Liver (tissue), 9 donors: ENCODE results near the gene RASSF8. TPM values are rescaled to one million over a fixed set of nuclear protein-coding genes. Genes with fewer than 3 reads are reported as not detected.

Experiments used
- DNase-seq: peaks from one replicate; pipeline ENCODE4 v3.0.0-alpha.2; 2017; ENCODE audit warnings: low spot score
- H3K27ac ChIP-seq, 2 donors: one replicate each; pipeline ENCODE4 v1.7.0; 2013; ENCODE audit warnings: inconsistent platforms in 2 of 2, low read length in 2 of 2, control low read depth in 1 of 2, low read depth in 1 of 2, mild to moderate bottlenecking in 1 of 2
- H3K27me3 ChIP-seq, 4 donors: one replicate each; pipeline versions ENCODE4 v1.6.1 to v1.7.0; 2013; ENCODE audit warnings: low read length in 3 of 4, inconsistent platforms in 1 of 4, mild to moderate bottlenecking in 1 of 4, moderate library complexity in 1 of 4; ENCODE audit not compliant: control insufficient read depth in 4 of 4, insufficient read depth in 4 of 4
- H3K36me3 ChIP-seq, 4 donors: one replicate each; pipeline versions ENCODE4 v1.6.1 to v1.7.0; 2013; ENCODE audit warnings: low read length in 3 of 4, mild to moderate bottlenecking in 3 of 4, low read depth in 1 of 4, moderate library complexity in 1 of 4; ENCODE audit not compliant: control insufficient read depth in 4 of 4, insufficient read depth in 3 of 4
- H3K4me1 ChIP-seq, 4 donors: one replicate each; pipeline versions ENCODE4 v1.6.1 to v1.7.0; 2013; ENCODE audit warnings: low read length in 3 of 4, mild to moderate bottlenecking in 3 of 4, moderate library complexity in 1 of 4; ENCODE audit not compliant: control insufficient read depth in 4 of 4, insufficient read depth in 4 of 4
- H3K4me3 ChIP-seq, 3 donors: one replicate each; pipeline versions ENCODE4 v1.6.1 to v1.7.0; 2013; ENCODE audit warnings: low read length in 3 of 3, control low read depth in 1 of 3, low read depth in 1 of 3, mild to moderate bottlenecking in 1 of 3
- H3K9ac ChIP-seq, 2 donors: one replicate each; pipeline ENCODE4 v1.7.0; 2013; ENCODE audit warnings: low read length in 2 of 2, mild to moderate bottlenecking in 2 of 2, moderate library complexity in 2 of 2, control low read depth in 1 of 2, low read depth in 1 of 2
- H3K9me3 ChIP-seq, 4 donors: one replicate each; pipeline versions ENCODE4 v1.6.1 to v1.7.0; 2013; ENCODE audit warnings: low read length in 3 of 4; ENCODE audit not compliant: control insufficient read depth in 4 of 4
- EGR1 ChIP-seq, 2 donors: IDR thresholded peaks; 2 replicates each; pipeline ENCODE4 v1.6.1; 2016 to 2018; ENCODE audit warnings: antibody characterized with exemption in 2 of 2, low read depth in 2 of 2
- FOXA1 ChIP-seq: IDR thresholded peaks from 2 replicates; pipeline ENCODE4 v1.6.1; 2016; ENCODE audit warnings: antibody characterized with exemption
- FOXA2 ChIP-seq: IDR thresholded peaks from 2 replicates; pipeline ENCODE4 v1.6.1; 2016; ENCODE audit warnings: antibody characterized with exemption
- GABPA ChIP-seq, 2 donors: IDR thresholded peaks in 1 of 2; conservative IDR thresholded peaks in 1 of 2; 2 replicates each; pipeline ENCODE4 v1.6.1; 2016; ENCODE audit warnings: antibody characterized with exemption in 2 of 2, mild to moderate bottlenecking in 1 of 2, moderate library complexity in 1 of 2
- HNF4A ChIP-seq, 2 donors: conservative IDR thresholded peaks; 2 replicates each; pipeline ENCODE4 v1.6.1; 2016; ENCODE audit warnings: antibody characterized with exemption in 2 of 2, mild to moderate bottlenecking in 2 of 2
- HNF4G ChIP-seq: IDR thresholded peaks from 2 replicates; pipeline ENCODE4 v1.6.1; 2016; ENCODE audit warnings: antibody characterized with exemption
- JUND ChIP-seq, 2 donors: IDR thresholded peaks; 2 replicates each; pipeline ENCODE4 v1.6.1; 2016; ENCODE audit warnings: antibody characterized with exemption in 2 of 2
- MAX ChIP-seq: IDR thresholded peaks from 2 replicates; pipeline ENCODE4 v1.6.1; 2016; ENCODE audit warnings: antibody characterized with exemption
- NR2F2 ChIP-seq: IDR thresholded peaks from 2 replicates; pipeline ENCODE4 v1.6.1; 2016; ENCODE audit warnings: antibody characterized with exemption
- RAD21 ChIP-seq, 2 donors: IDR thresholded peaks; 2 replicates each; pipeline ENCODE4 v1.6.1; 2016; ENCODE audit warnings: antibody characterized with exemption in 2 of 2, mild to moderate bottlenecking in 2 of 2
- RXRA ChIP-seq, 2 donors: IDR thresholded peaks; 2 replicates each; pipeline ENCODE4 v1.6.1; 2017 to 2018; ENCODE audit warnings: antibody characterized with exemption in 2 of 2, mild to moderate bottlenecking in 1 of 2
- SP1 ChIP-seq: IDR thresholded peaks from 2 replicates; pipeline ENCODE4 v1.6.1; 2018; ENCODE audit warnings: antibody characterized with exemption, mild to moderate bottlenecking
- TAF1 ChIP-seq: conservative IDR thresholded peaks from 2 replicates; pipeline ENCODE4 v1.6.1; 2016; ENCODE audit warnings: antibody characterized with exemption, mild to moderate bottlenecking
- YY1 ChIP-seq: IDR thresholded peaks from 2 replicates; pipeline ENCODE4 v1.6.1; 2016; ENCODE audit warnings: antibody characterized with exemption, mild to moderate bottlenecking
- ZBTB33 ChIP-seq: IDR thresholded peaks from 2 replicates; pipeline ENCODE4 v1.6.1; 2016; ENCODE audit warnings: antibody characterized with exemption
- WGBS: extraction: QIAGEN DNeasy Blood & Tissue Kit; methylation state at CpG from one replicate; pipeline ENCODE4 v1.1.7; 2013; 5-methylcytosine and 5-hydroxymethylcytosine counted together
- polyA plus RNA-seq, 2 donors: library from polyadenylated mRNA; stranded (reverse) in 1 of 2; unstranded in 1 of 2; fragments of 200-250 nt in 1 of 2; fragments of >200 nt in 1 of 2; fragmentation: Nextera tagmentation in 1 of 2; extraction: Ambion mirVana in 1 of 2; gene quantifications; one replicate each; pipeline versions ENCODE4 v1.2.1 to v1.2.3, GENCODE V29; 2013 to 2015
- total RNA-seq, 2 donors: library from RNA; depleted of rRNA; stranded (reverse); fragments of >200 nt; gene quantifications; one replicate each; pipeline ENCODE4 v1.2.3, GENCODE V29; 2014
- TF ChIP-seq, protein P1 (sequence below): IDR thresholded peaks from 2 replicates; pipeline ENCODE4 v1.6.1; 2016; ENCODE audit warnings: antibody characterized with exemption, mild to moderate bottlenecking
- TF ChIP-seq, protein P2 (sequence below): fragments of 150-350 bp; IDR thresholded peaks from 2 replicates; pipeline ENCODE4 v1.5.1; 2017; ENCODE audit warnings: improper control_type of control experiment, low read depth, low read length; ENCODE audit not compliant: missing input control
- TF ChIP-seq, protein P3 (sequence below): IDR thresholded peaks from 2 replicates; pipeline ENCODE4 v1.6.1; 2016; ENCODE audit warnings: antibody characterized with exemption
- donor health status: healthy.
- donor health status: healthy.
- donor health status: healthy.
- donor health status: healthy.
- donor health status: healthy.

Gene RASSF8
- total and polyA plus RNA-seq, 4 donors = 1.7 to 9.4 (median 3.3) TPM

DNA sequence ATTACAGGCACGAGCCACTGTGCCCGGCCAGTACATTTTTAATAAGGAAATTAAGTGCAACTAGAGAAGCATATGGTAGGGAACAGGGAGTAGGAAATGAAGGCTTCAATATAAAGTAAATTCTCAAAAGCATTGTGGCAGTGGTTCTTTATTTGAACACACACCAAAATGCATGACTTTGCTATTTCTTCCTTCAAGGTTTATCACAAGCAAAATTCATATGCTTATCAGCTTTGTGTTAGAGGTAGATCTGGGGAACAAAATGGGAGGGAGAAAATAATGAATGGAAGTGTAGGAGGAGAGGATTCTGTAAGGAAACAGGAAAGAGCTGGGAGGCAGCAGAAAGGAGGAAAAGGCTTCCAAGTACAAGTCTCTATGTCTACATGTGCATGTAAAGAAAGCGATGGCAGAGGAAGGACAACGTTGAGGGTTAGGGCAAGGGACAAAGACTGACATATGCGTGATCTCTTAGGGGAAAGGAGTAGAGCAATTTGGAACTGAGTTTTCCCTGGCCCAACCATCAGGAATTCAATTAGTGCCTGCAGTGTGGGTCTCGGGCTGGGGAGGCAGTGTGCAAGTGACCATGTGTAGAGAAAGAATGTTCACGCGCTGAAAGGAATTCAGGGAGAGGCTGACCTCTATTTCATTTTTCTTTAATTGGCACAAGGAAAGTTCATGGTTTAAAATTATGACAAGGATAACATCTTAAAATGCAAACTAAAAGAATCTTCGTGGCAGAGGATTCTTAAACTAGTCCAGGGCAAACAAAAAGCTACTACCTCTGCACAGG lies 22.9 kb upstream of the RASSF8 start:
- no peaks in the 10 kb centered on the region for H3K9me3 ChIP-seq
- no peak overlapping the region for H3K27ac ChIP-seq
- DNase-seq = no peak
- no peak overlapping the region for H3K9ac ChIP-seq
- H3K4me1 ChIP-seq = no peaks in the 10 kb centered on the region
- no peaks in the 10 kb centered on the region for H3K27me3 ChIP-seq
- TF ChIP-seq HNF4A (conservative IDR thresholded peaks at IDR 0.05) (no peak), NR2F2 (no peak), ZBTB33 (no peak), FOXA2 (no peak), SP1 (no peak), RAD21 (IDR thresholded peaks at IDR 0.05) (no peak), EGR1 (IDR thresholded peaks at IDR 0.05; ENCODE audit: low read depth in 2 of 2) (no peak), TAF1 (no peak), FOXA1 (no peak), MAX (no peak), GABPA (IDR thresholded peaks at IDR 0.05 in 1 of 2, conservative IDR thresholded peaks at IDR 0.05 in 1 of 2) (no peak), HNF4G (no peak), RXRA (IDR thresholded peaks at IDR 0.05) (no peak), JUND (IDR thresholded peaks at IDR 0.05) (no peak), YY1 (no peak)
- TF ChIP-seq, protein P1, sequence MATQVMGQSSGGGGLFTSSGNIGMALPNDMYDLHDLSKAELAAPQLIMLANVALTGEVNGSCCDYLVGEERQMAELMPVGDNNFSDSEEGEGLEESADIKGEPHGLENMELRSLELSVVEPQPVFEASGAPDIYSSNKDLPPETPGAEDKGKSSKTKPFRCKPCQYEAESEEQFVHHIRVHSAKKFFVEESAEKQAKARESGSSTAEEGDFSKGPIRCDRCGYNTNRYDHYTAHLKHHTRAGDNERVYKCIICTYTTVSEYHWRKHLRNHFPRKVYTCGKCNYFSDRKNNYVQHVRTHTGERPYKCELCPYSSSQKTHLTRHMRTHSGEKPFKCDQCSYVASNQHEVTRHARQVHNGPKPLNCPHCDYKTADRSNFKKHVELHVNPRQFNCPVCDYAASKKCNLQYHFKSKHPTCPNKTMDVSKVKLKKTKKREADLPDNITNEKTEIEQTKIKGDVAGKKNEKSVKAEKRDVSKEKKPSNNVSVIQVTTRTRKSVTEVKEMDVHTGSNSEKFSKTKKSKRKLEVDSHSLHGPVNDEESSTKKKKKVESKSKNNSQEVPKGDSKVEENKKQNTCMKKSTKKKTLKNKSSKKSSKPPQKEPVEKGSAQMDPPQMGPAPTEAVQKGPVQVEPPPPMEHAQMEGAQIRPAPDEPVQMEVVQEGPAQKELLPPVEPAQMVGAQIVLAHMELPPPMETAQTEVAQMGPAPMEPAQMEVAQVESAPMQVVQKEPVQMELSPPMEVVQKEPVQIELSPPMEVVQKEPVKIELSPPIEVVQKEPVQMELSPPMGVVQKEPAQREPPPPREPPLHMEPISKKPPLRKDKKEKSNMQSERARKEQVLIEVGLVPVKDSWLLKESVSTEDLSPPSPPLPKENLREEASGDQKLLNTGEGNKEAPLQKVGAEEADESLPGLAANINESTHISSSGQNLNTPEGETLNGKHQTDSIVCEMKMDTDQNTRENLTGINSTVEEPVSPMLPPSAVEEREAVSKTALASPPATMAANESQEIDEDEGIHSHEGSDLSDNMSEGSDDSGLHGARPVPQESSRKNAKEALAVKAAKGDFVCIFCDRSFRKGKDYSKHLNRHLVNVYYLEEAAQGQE = no peak
- TF ChIP-seq, protein P2, sequence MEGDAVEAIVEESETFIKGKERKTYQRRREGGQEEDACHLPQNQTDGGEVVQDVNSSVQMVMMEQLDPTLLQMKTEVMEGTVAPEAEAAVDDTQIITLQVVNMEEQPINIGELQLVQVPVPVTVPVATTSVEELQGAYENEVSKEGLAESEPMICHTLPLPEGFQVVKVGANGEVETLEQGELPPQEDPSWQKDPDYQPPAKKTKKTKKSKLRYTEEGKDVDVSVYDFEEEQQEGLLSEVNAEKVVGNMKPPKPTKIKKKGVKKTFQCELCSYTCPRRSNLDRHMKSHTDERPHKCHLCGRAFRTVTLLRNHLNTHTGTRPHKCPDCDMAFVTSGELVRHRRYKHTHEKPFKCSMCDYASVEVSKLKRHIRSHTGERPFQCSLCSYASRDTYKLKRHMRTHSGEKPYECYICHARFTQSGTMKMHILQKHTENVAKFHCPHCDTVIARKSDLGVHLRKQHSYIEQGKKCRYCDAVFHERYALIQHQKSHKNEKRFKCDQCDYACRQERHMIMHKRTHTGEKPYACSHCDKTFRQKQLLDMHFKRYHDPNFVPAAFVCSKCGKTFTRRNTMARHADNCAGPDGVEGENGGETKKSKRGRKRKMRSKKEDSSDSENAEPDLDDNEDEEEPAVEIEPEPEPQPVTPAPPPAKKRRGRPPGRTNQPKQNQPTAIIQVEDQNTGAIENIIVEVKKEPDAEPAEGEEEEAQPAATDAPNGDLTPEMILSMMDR = no peak
- TF ChIP-seq, protein P3, sequence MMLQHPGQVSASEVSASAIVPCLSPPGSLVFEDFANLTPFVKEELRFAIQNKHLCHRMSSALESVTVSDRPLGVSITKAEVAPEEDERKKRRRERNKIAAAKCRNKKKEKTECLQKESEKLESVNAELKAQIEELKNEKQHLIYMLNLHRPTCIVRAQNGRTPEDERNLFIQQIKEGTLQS = no peak
- 87% methylated on average over 9 of the region's 9 CpGs for WGBS
- no peak overlapping the region for H3K4me3 ChIP-seq
- no peaks in the 10 kb centered on the region for H3K36me3 ChIP-seq
